ENCODE results near the gene ZNRF2. TPM values are rescaled to one million over a fixed set of nuclear protein-coding genes. Genes with fewer than 3 reads are reported as not detected.
"Not testable (repeated sequence)": the region's sequence is repeated elsewhere in the genome, so short reads cannot be mapped to it uniquely, and the experiment has no call there.

The ZNRF2 gene
- total RNA-seq, 1 experiment from 2014 or later: 24.7 TPM

- Histone ChIP-seq H3K9me2 (ENCODE audit: insufficient read depth) (no peaks in the 10 kb centered on the region), H3K4me3 (no peak overlapping the region), H3K36me3 (ENCODE audit: low read depth) (no peaks in the 10 kb centered on the region), H3K9me3 (ENCODE audit: insufficient read depth, low read depth) (no peaks in the 10 kb centered on the region), H3F3A (ENCODE audit: insufficient read depth, low read depth) (no peaks in the 10 kb centered on the region), H3K4me1 (replicated peaks; ENCODE audit: insufficient read depth) (no peaks in the 10 kb centered on the region), H3K4me2 (no peak overlapping the region), H3K27ac (no peak overlapping the region), H3K79me2 (ENCODE audit: low read depth) (no peaks in the 10 kb centered on the region), H4K20me1 (ENCODE audit: insufficient read depth) (no peaks in the 10 kb centered on the region), H2AFZ (no peak overlapping the region), H3K27me3 (ENCODE audit: insufficient read depth, low read depth) (no peaks in the 10 kb centered on the region)
- DNase-seq: no peak
- no TSS peak for BruUV-seq (replicated peaks)
- intact Hi-C loops (cut with micrococcal nuclease; ENCODE audit: unreplicated experiment): no loop called here
- ChIA-PET CTCF (interaction anchor here (1.1 kb wide), 1 partner anchor 20 kb away, joined by 3 read pairs; no protein-coding TSS in a partner anchor), POLR2A (ENCODE audit: unreplicated experiment) (no interaction called here)
- TF ChIP-seq CTCF (conservative IDR thresholded peaks at IDR 0.05): no peak
- TF ChIP-seq EZH2 (IDR thresholded peaks at IDR 0.05; ENCODE audit: low read depth): no peak
These were observed 24.1 kb upstream of the ZNRF2 start for GRCh38 chr7:30260246-30260768.

GRCh38 chr7:30263090-30263710, 21.2 kb upstream of the ZNRF2 start:
- intact Hi-C loops (cut with micrococcal nuclease; ENCODE audit: unreplicated experiment): no loop called here
- no peaks in the 10 kb centered on the region for H3K4me1 ChIP-seq (replicated peaks; ENCODE audit: insufficient read depth)
- no peaks in the 10 kb centered on the region for H3K36me3 ChIP-seq (ENCODE audit: low read depth)
- BruUV-seq (replicated peaks): no TSS peak
- no peaks in the 10 kb centered on the region for H4K20me1 ChIP-seq (ENCODE audit: insufficient read depth)
- H3K27ac ChIP-seq: no peak overlapping the region
- ChIA-PET CTCF (interaction anchor here (0.6 kb wide), 1 partner anchor 20 kb away, joined by 4 read pairs; no protein-coding TSS in a partner anchor), POLR2A (ENCODE audit: unreplicated experiment) (interaction anchor here (0.6 kb wide), 1 partner anchor 49 kb away, joined by 9 read pairs; no protein-coding TSS in a partner anchor)
- H3K9me2 ChIP-seq (ENCODE audit: insufficient read depth): no peaks in the 10 kb centered on the region
- no peaks in the 10 kb centered on the region for H3K27me3 ChIP-seq (ENCODE audit: insufficient read depth, low read depth)
- H2AFZ ChIP-seq: no peak overlapping the region
- no peak for TF ChIP-seq CTCF (conservative IDR thresholded peaks at IDR 0.05)
- TF ChIP-seq EZH2 (IDR thresholded peaks at IDR 0.05; ENCODE audit: low read depth): no peak
- DNase-seq: no peak
- no peak overlapping the region for H3K4me2 ChIP-seq
- no peaks in the 10 kb centered on the region for H3K9me3 ChIP-seq (ENCODE audit: insufficient read depth, low read depth)
- no peaks in the 10 kb centered on the region for H3K79me2 ChIP-seq (ENCODE audit: low read depth)
- H3F3A ChIP-seq (ENCODE audit: insufficient read depth, low read depth): no peaks in the 10 kb centered on the region
- no peak overlapping the region for H3K4me3 ChIP-seq

GRCh38 chr7:30264052-30264451, 20.3 kb upstream of the ZNRF2 start:
- TF ChIP-seq CTCF (conservative IDR thresholded peaks at IDR 0.05) (no peak), EZH2 (IDR thresholded peaks at IDR 0.05; ENCODE audit: low read depth) (no peak)
- H3K27me3 ChIP-seq (ENCODE audit: insufficient read depth, low read depth): no peaks in the 10 kb centered on the region
- no peak overlapping the region for H2AFZ ChIP-seq
- no peak overlapping the region for H3K4me2 ChIP-seq
- H3K36me3 ChIP-seq (ENCODE audit: low read depth): no peaks in the 10 kb centered on the region
- no peak for DNase-seq
- no peaks in the 10 kb centered on the region for H3K9me2 ChIP-seq (ENCODE audit: insufficient read depth)
- ChIA-PET CTCF (interaction anchor here (0.6 kb wide), 1 partner anchor 21 kb away, joined by 4 read pairs; no protein-coding TSS in a partner anchor), POLR2A (ENCODE audit: unreplicated experiment) (no interaction called here)
- intact Hi-C loops (cut with micrococcal nuclease; ENCODE audit: unreplicated experiment): no loop called here
- no TSS peak for BruUV-seq (replicated peaks)
- no peaks in the 10 kb centered on the region for H4K20me1 ChIP-seq (ENCODE audit: insufficient read depth)
- H3K27ac ChIP-seq: no peak overlapping the region
- no peak overlapping the region for H3K4me3 ChIP-seq
- H3F3A ChIP-seq (ENCODE audit: insufficient read depth, low read depth): no peaks in the 10 kb centered on the region
- H3K9me3 ChIP-seq (ENCODE audit: insufficient read depth, low read depth): no peaks in the 10 kb centered on the region
- H3K4me1 ChIP-seq (replicated peaks; ENCODE audit: insufficient read depth): no peaks in the 10 kb centered on the region
- no peaks in the 10 kb centered on the region for H3K79me2 ChIP-seq (ENCODE audit: low read depth)

- H3K27me3 ChIP-seq (ENCODE audit: insufficient read depth, low read depth); H3K27ac ChIP-seq; H3K4me3 ChIP-seq; DNase-seq; H3K9me2 ChIP-seq (ENCODE audit: insufficient read depth); H3K79me2 ChIP-seq (ENCODE audit: low read depth); H3K36me3 ChIP-seq (ENCODE audit: low read depth); H3K9me3 ChIP-seq (ENCODE audit: insufficient read depth, low read depth); H4K20me1 ChIP-seq (ENCODE audit: insufficient read depth); H3K4me1 ChIP-seq (replicated peaks; ENCODE audit: insufficient read depth); H2AFZ ChIP-seq; CTCF ChIA-PET; H3F3A ChIP-seq (ENCODE audit: insufficient read depth, low read depth); BruUV-seq (replicated peaks); POLR2A ChIA-PET (ENCODE audit: unreplicated experiment); H3K4me2 ChIP-seq; intact Hi-C loops (cut with micrococcal nuclease; ENCODE audit: unreplicated experiment): not testable (repeated sequence)
These were observed 19.2 kb upstream of the ZNRF2 start for GRCh38 chr7:30265189-30265588.

Measured in PC-9 (cell line).